Suppressor macrophage (primary cell): Measurements from ENCODE around the gene RPL15.
A peak's percentile ranks its signal among the peaks of the same experiment; 100 is the strongest.
"Not testable (repeated sequence)": the region's sequence is repeated elsewhere in the genome, so short reads cannot be mapped to it uniquely, and the experiment has no call there.

Experiments used
- DNase-seq, 4 experiments: peaks; one replicate each; pipeline ENCODE4 v3.0.0-alpha.2; 2020 to 2022

Gene RPL15

DNA sequence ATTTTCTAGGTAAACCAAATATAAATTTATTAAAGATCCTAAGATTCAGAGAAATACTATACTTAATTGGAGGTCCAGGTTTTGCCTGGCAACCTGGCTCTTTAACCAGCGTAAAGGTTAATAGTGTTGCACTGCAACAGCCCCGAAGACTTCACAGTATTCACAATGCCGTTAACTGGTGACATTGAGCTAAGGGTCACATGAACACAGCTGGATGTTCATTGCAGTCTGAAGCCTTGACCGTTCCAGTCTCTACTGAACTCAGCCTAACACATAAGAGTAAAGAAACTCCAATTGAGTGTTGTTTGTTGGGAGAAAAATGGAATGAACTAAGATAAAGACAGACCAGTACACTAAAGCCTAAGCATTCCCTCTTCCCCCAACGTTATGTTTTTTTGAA is 27.0 kb upstream of the RPL15 start:
- no peak for DNase-seq

DNA sequence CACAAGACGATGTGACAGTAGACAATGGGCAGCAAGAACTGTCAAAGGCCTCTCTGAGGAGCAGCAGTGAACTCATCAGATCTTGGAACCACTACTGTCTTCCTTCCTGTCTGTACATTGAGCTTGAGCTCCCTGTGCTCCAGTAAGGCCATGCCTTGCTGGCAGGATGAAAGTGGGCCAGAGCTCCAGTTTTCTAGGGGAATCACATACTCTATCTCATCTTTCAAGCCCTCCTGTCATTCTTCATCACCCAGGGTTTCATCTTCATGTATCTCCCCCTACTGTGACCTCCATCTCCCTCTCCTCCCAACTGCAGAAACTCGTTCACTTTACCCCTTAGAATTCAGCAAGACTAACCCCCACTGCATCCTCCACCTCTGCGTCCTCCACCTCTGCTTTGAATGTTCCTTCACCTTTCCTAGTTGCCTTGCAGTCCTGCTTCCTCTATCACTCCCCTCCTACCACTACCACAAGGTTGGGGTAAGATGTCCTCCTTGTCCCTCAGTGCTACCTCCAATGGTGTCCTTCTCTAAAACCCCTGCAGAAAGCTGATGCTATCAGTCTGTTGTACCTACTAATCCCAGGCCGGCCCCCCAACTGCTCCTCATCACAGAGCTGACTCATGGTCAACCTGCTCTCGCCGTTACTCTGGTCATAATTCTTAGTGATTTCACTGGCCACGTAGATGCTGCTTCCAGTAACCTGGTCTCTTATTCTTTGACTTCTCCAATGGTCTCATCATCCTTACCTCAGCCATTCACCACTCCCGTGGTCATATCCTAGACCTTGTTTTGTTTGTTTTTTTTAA is 22.5 kb upstream of the RPL15 start:
- DNase-seq, result no peak

DNA sequence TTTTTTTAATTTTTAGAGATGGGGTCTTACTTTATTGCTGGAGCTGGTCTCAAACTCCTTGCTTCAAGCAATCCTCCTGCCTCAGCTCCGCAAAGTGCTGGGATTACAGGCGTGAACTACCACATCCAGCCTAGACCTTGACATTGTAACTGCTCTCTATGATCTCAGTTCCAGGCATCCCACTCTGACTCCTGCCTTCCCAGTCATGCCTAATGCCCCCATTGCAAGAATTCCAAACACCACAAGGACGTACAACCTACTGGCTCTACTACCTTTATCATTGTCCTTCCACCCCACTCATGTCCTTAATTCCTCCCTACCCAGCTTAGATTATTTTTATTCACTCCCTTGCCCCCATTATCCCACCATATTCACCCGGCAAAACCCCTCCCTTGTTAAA is 21.8 kb upstream of the RPL15 start:
- DNase-seq, result no peak

DNA sequence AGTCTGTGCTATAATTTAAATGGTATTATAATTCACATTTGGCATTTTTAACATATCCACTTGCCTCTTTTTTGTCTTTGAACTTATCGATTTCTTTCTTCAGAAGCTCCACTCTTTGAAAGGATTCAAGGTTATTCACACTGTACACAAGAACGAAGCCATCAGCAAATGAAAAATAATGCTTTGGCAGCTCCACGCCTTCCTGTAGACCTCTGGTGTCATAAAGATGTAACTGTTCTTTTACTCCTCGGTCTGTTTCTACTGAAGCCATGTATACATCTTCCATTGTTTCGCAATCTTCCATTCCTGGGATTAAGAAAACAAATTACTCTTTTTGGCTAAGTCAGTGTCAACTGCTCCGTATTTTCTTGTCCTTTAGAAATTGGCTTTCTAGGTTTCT is 16.2 kb upstream of the RPL15 start:
- DNase-seq, result no peak

DNA sequence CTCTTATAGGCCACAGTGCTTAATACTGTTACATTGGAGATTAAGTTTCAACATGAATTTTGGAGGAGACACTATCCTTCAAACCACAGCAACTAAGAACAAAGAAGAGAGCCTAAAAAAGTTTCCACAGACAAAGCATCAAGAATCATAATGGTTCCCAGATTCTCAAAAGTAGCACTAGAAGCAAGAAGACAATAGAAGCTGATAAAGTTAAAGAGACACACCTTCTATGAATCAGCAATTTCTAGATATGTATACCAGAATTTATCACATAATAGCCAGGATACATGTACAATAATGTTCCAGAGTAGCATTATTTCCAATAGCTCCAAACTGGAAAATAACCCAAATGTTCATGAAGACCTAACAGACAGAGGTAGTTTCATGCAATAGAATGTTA is 12.4 kb upstream of the RPL15 start:
- no peak for DNase-seq

DNA sequence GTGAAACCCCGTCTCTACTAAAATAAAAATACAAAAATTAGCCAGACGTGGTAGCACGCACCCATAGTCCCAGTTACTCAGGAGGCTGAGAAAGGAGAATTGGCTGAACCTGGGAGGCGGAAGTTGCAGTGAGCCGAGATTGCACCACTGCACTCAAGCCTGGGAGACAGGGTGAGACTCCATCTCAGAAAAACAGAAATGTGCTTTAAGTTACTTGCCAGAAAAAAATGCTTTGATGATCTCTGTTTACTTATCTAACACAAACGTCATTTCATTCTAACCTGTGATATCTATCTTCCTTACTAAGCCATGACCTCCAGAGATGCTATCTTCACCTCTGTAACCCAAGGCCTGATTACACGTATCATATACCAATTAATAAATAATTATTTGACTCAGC is 7.6 kb upstream of the RPL15 start:
- no peak for DNase-seq

DNA sequence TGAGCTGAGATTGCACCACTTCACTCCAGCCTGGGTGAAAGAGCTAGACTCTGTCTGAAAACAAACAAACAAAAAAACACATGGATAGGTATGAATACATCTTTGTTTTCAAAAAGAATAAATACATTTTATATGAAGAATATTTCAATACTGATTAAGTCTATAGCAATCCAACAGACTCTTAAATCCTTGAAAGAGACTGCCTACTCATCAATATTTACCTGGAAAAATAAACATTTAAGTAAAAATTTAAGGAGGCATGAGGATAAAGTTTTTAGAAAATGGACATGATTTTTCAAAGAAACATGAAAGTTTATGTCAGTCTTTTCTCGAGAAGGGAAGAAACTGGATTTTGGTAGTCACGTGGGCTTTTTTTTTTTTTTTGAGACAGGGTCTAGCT is 5.5 kb upstream of the RPL15 start:
- no peak for DNase-seq

DNA sequence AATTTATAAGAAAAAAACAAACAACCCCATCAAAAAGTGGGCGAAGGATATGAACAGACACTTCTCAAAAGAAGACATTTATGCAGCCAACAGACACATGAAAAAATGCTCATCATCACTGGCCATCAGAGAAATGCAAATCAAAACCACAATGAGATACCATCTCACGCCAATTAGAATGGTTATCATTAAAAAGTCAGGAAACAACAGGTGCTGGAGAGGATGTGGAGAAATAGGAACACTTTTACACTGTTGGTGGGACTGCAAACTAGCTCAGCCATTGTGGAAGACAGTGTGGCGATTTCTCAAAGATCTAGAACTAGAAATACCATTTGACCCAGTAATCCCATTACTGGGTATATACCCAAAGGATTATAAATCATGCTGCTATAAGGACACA is 4.6 kb upstream of the RPL15 start:
- DNase-seq, result not testable (repeated sequence)

DNA sequence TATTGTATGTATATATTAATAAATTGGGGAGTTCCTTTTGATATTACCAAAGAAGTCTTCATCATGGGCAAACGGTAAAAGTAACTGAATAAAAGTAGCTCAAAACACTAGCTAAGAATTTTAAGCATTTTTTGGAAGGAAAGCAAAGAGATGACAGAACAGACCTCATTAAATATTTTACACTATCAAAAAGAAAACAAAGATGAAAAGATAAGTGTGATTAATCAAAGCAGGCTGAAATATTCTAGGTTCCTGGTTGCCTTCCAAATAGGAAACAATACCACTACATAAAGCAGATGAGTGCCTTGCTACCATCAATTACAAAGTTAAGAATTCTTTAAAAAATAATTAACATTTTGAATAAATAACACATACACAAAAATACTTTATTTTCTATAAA is 3.8 kb upstream of the RPL15 start:
- no peak for DNase-seq

DNA sequence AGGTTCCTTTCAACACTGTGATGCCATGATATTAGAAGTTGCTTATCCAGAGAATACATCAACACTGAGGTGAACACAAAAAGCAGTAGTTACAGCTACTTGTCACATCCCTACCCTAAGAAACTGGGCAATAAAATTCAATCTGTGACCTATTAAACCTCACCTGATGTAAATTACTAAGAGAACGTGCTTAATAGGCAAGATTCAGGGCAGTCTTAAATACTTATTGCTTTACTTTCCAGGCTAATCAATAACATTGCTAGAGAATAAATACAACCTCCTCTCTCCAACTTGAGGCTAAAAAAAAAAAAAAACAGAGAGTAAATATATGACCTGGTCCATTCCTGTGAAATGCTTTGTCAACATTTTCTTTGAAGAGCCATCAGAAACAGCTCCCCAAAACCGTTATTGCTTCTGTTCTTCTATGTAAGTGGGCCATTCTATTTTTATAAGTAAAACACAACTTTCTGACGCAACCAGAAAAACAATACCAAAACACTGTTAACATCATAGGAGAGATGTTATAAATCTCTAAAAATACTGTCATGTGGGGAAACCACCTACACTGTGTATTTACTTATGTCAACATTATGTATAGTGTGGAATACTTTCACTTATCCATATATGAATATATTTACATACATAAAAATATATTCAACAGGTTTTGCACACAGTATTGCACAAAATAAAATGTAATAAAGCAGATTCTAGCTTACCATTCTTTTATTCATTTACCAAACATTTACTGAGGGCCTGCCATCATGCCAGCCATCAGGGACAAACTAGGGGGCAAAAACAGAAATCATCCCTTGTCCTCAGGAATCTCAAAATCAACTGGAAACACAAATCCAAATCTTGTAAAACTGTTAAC is 2.8 kb upstream of the RPL15 start:
- DNase-seq, result peak in 1 of 4 experiments; percentile 12

DNA sequence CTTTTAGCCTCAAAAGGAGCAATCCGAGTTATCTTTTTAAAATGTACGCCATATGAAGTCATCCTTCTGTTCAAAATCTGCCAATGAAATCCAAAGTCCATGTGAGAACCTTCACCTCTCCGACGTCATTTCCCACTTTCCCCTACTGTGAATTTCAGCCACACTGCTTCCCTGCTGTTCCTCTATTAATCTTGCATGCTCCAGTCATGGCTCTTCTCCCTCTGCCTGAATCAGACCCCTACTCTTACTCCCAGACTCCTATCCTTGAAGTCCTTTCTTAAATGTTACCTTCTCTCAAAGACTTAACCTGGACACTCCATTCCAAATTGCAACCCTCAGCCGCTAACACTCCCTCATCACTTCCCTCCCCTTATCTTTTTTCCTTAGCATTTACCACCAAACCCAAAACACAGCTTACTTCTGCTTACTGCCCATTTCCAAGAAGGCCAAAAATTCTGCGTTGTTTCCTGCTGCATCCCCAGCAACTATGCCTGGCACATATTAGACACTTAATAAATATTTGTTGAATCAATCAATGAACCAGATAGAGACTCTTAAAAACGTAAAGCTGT is 1.3 kb upstream of the RPL15 start:
- DNase-seq, result peak; percentile 34 to 60 (median 46)

DNA sequence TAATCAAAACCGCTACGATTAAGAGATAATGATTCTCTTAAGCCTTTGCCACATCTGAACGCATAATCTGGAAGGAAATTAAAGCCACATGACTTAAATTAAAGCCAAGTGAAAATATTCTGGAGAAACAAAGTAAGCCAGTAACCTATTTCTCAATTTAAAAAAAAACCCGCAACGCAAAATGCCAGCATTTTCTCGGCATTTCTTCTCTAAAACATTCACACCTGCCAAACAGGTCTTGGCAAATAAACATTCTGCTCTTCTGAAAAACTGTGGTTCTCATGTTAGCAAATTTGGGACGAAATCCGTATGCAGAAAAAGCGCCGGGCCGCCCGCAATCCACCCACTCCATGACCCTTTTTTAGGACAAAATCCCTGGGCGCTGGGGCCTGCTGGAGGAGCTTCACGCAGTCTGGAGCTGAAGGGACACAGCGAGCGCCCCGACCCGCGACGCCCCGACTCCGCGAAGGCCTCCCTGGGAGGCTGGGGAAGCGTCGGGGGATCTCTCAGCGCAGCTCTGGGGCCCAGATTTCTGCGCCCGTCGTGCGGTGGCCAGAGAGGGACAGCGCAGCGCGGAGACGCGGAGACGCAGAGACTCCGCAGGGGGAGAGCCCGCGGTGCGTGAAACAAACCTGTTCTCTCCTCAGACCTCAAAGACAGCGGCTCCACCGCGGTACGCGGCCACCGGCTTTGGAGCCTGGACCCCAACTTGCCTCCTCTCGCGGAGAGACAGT is 613 bp upstream of the RPL15 start:
- DNase-seq, result peak in 1 of 4 experiments; percentile 53

DNA sequence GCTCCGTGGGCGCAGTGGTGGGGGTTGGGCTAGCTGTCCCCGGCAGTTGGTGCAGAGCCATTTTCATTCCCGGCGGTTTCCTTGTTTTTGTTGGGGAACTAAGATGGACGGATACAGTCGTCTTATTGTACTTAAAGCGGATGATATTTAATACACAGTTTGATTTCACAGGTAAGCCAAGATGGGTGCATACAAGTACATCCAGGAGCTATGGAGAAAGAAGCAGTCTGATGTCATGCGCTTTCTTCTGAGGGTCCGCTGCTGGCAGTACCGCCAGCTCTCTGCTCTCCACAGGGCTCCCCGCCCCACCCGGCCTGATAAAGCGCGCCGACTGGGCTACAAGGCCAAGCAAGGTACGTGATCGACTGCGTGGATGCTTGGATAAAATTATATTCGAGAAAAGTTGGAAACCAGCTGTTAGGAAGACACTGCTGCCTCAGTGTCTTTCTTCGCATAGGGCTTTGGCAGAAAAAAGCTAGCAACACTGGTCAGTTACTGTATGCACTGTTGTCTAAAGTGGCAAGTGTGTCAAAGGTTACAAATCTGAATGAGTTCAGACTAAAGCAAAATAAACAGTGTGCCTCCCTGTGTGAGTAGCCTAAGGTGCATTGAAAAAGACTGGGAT is 859 bp downstream of the RPL15 start:
- peak; percentile 89 to 94 (median 93) for DNase-seq

DNA sequence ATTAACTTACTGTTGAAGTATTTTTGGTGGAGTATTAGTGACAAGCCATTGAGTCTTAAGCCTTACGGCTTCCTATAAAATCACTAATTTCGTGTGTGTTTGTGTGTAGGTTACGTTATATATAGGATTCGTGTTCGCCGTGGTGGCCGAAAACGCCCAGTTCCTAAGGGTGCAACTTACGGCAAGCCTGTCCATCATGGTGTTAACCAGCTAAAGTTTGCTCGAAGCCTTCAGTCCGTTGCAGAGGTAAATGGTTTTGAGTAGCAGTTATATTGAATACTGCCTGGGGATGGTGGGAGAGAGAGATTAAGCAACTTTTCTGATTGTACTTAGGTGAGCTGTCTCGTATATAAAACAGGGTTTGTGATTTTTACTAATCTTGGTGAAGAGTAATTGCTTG is 1.4 kb downstream of the RPL15 start:
- DNase-seq, result not testable (repeated sequence)

DNA sequence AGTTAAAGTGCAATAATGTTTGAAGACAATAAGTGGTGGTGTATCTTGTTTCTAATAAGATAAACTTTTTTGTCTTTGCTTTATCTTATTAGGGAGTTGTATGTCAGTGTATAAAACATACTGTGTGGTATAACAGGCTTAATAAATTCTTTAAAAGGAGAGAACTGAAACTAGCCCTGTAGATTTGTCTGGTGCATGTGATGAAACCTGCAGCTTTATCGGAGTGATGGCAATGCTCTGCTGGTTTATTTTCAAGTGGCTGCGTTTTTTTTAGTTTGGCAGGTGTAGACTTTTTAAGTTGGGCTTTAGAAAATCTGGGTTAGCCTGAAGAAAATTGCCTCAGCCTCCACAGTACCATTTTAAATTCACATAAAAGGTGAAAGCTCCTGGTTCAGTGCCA is 2.7 kb downstream of the RPL15 start:
- no peak for DNase-seq

DNA sequence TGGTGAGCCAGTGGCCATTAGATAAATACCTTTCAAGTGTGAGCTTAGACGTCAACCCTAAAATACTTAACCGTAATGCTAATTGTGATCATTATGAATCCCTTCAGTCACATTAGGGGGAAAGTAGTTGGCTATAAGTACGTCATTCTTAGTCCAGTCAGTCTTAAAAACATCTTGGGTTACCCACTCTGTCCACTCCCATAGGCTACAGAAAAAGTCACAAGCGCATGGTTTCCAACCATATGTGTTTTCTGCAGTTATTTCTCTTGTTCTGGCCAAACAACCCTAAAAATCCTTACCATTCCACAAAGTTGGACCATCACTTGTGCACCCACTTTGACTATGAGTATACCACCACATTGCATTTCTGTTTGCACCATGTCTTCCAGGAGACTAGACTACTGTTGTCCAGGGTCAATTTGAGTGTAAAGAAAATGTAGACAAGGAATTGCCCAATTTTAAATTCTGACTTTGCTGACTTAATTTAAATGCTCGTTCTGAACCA is 3.3 kb downstream of the RPL15 start:
- DNase-seq, result no peak

DNA sequence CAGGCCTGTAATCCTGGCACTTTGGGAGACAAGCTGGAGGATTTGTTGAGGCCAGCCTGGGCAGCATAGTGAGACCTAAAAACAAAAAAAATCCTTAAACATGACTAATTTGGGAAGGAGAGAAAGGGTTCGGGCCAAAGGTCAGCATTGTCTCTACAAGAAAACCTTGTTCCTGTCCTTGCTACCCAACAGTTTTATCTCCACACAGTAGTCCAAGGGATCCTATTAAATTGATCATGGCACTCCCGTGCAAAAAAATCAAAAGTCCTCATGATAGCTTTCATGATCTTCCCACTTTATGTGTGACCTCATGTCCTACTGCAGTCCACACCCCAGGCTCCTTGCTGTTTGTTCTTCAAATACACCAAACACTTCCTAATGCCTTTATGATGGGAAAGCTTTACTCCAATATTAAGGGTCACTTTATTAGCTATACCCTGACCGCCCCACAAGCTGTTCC is 4.2 kb downstream of the RPL15 start:
- DNase-seq, result no peak

DNA sequence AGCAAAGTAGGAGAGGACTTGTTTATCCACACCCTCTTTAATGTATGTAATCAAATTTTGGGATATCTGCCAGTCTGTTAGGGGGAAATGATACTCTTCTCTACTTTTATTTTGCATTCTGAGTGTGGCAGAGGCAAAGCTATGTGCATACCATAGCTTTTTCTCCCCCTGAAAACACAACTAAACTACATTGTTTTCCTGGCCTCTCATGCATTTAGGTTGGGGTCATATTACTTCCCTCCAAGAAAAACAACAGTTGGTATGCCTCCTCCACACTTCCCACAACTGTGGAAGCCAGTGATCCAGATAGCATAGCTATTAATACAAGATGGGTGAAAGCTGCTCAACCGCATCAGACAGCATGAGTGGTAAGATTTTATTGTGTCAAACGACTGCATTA is 6.9 kb downstream of the RPL15 start:
- DNase-seq, result no peak

DNA sequence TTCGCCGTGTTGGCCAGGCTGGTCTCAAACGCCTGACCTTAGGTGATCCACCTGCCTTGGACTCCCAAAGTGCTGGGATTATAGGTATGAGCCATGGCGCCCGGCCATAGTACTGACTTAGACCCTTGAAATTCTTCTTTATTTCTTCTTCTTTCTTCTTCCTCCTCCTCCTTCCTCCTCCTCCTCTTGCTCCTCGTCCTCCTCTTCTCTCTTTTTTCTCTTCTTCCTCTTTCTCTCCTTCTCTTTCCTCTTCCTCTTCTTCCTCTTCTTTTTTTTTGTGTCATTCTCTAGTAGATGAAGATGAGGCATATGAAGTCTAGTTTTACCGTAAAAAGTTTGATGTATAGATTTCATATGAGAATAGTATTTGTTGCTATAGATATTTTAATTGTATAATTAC is 9.3 kb downstream of the RPL15 start:
- DNase-seq, result no peak

DNA sequence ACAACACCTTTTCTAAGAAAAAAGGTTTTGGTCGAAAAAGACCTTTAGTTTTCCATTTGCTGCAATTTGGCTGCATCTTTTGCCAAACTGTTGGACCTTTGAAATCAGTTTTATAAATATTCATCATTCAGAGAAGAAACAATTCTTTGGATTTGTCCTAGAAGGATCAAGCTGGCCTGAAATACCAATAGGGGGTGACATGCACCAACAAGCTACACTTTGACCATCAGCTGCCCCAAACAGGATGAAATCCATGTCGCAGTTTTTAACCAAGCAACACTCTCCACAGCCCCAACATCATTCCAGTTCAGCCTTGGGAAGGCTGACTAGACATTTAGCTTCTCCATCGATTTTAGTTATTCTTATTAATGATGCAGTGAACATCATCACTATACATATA is 9.8 kb downstream of the RPL15 start:
- no peak for DNase-seq

DNA sequence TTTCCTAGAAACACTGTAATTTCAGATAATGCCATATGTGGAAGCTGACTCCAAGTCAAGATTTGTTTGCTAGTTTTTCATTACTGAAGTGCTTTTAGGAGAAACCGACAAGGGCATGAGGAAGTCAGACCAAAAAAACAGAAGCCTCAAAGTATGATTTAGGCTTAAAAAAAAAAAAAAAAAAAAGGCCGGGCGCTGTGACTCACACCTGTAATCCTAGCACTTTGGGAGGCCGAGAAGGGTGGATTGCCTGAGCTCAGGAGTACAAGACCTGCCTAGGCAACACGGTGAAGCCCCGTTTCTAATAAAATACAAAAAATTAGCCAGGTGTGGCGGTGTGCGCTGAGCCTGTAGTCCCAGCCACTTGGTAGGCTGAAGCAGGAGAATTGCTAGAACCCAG is 11.6 kb downstream of the RPL15 start:
- peak; percentile 37 to 76 (median 59) for DNase-seq

DNA sequence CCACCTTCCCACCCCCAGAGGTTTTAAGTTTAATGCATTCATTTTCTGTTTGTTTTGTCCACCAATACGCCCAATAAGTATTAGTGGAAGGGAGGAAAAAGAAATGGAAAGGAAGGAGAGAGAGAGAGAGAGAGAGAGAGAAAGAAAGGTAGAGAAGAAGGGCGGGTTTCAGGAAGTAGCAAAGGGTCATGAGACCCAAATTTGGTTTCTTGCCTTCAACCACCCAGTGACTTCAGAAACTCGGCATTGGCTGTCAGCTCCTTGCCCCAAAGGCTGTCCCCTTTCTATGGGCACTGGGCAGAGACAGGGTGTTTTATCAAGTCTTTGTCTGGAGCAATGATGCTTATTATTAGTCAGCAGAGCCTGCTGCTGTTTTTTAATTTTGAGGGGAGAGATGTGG is 14.7 kb downstream of the RPL15 start:
- DNase-seq, result no peak
